DND-41 (cell line): ENCODE measurements around the gene NUP160.
"Not testable (repeated sequence)": the region's sequence is repeated elsewhere in the genome, so short reads cannot be mapped to it uniquely, and the experiment has no call there.

ENCODE experiments used
- ATAC-seq: fragments of 200-7000 bp; cut with Tn5 transposase; 3 replicates; pipeline ENCODE4 v1.9.1; 2021; ENCODE audit warnings: low read depth; ENCODE audit not compliant: insufficient read depth
- DNase-seq: peaks from one replicate; pipeline ENCODE4 v3.0.0-alpha.2; 2020
- H2AFZ ChIP-seq: 2 replicates; pipeline ENCODE4 v1.6.0; 2012; ENCODE audit warnings: low read depth, low read length
- H3K27ac ChIP-seq: 2 replicates; pipeline ENCODE4 v1.5.1; 2012; ENCODE audit warnings: low read length, inconsistent platforms
- H3K27me3 ChIP-seq: fragments of 200-600 bp; sonication (generic); 2 replicates; pipeline ENCODE4 v1.6.0; 2012; ENCODE audit warnings: low read length, mild to moderate bottlenecking, inconsistent platforms; ENCODE audit not compliant: insufficient read depth, poor library complexity
- H3K36me3 ChIP-seq: 2 replicates; pipeline ENCODE4 v1.5.1; 2012; ENCODE audit warnings: low read length, inconsistent platforms; ENCODE audit not compliant: insufficient read depth
- H3K4me1 ChIP-seq: 2 replicates; pipeline ENCODE4 v1.5.1; 2012; ENCODE audit warnings: mild to moderate bottlenecking, low read length; ENCODE audit not compliant: insufficient read depth
- H3K4me2 ChIP-seq: 2 replicates; pipeline ENCODE4 v1.6.0; 2012; ENCODE audit warnings: mild to moderate bottlenecking, moderate library complexity, low read length, inconsistent platforms; ENCODE audit not compliant: insufficient read depth
- H3K4me3 ChIP-seq, 2 experiments: fragments of 200-600 bp in 1 of 2; shearing (Covaris generic) in 1 of 2; 2 replicates each; pipeline ENCODE4 v1.5.1; 2012 to 2016; ENCODE audit warnings: inconsistent platforms in 2 of 2, low read length in 2 of 2, mild to moderate bottlenecking in 2 of 2, low read depth in 1 of 2, moderate library complexity in 1 of 2
- H3K79me2 ChIP-seq: 2 replicates; pipeline ENCODE4 v1.6.0; 2012; ENCODE audit warnings: low read length, inconsistent platforms; ENCODE audit not compliant: insufficient read depth
- H3K9ac ChIP-seq: 2 replicates; pipeline ENCODE4 v1.6.0; 2012; ENCODE audit warnings: low read depth, mild to moderate bottlenecking, inconsistent platforms, low read length, moderate library complexity
- H3K9me3 ChIP-seq: 2 replicates; pipeline ENCODE4 v1.5.1; 2012; ENCODE audit warnings: low read length, moderate library complexity, mild to moderate bottlenecking, inconsistent platforms; ENCODE audit not compliant: insufficient read depth, severe bottlenecking
- H4K20me1 ChIP-seq: 2 replicates; pipeline ENCODE4 v1.6.0; 2012; ENCODE audit warnings: low read length; ENCODE audit not compliant: insufficient read depth
- EZH2 ChIP-seq: IDR thresholded peaks from 3 replicates; pipeline ENCODE4 v1.6.1; 2012; ENCODE audit warnings: borderline replicate concordance, low read depth, mild to moderate bottlenecking, moderate library complexity, low read length, inconsistent platforms; ENCODE audit not compliant: severe bottlenecking
- TF ChIP-seq, protein P1 (sequence below): IDR thresholded peaks from 2 replicates; pipeline ENCODE4 v1.5.1; 2012; ENCODE audit warnings: borderline replicate concordance, low read length, moderate library complexity, mild to moderate bottlenecking; ENCODE audit not compliant: poor library complexity, severe bottlenecking; ENCODE audit errors: extremely low read depth

The NUP160 gene

GRCh38 chr11:47870404-47870803 is 22.3 kb upstream of the NUP160 start:
- TF ChIP-seq, protein P1, sequence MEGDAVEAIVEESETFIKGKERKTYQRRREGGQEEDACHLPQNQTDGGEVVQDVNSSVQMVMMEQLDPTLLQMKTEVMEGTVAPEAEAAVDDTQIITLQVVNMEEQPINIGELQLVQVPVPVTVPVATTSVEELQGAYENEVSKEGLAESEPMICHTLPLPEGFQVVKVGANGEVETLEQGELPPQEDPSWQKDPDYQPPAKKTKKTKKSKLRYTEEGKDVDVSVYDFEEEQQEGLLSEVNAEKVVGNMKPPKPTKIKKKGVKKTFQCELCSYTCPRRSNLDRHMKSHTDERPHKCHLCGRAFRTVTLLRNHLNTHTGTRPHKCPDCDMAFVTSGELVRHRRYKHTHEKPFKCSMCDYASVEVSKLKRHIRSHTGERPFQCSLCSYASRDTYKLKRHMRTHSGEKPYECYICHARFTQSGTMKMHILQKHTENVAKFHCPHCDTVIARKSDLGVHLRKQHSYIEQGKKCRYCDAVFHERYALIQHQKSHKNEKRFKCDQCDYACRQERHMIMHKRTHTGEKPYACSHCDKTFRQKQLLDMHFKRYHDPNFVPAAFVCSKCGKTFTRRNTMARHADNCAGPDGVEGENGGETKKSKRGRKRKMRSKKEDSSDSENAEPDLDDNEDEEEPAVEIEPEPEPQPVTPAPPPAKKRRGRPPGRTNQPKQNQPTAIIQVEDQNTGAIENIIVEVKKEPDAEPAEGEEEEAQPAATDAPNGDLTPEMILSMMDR = no peak
- TF ChIP-seq EZH2 = no peak
- DNase-seq (no peak), ATAC-seq (no peak)
- Histone ChIP-seq H2AFZ (no peak overlapping the region), H4K20me1 (no peaks in the 10 kb centered on the region), H3K9ac (no peak overlapping the region), H3K27me3 (peaks cover 7% of the 10 kb centered on the region), H3K9me3 (peaks cover 8% of the 10 kb centered on the region), H3K36me3 (no peaks in the 10 kb centered on the region), H3K79me2 (no peaks in the 10 kb centered on the region), H3K4me2 (no peak overlapping the region), H3K4me1 (no peaks in the 10 kb centered on the region), H3K27ac (no peak overlapping the region), H3K4me3 (no peak overlapping the region)

- H3K9ac ChIP-seq = no peak overlapping the region
- no peaks in the 10 kb centered on the region for H3K79me2 ChIP-seq
- H3K27me3 ChIP-seq = peaks cover 7% of the 10 kb centered on the region
- no peaks in the 10 kb centered on the region for H4K20me1 ChIP-seq
- H3K36me3 ChIP-seq = no peaks in the 10 kb centered on the region
- H3K4me1 ChIP-seq = no peaks in the 10 kb centered on the region
- no peak for TF ChIP-seq EZH2
- TF ChIP-seq, protein P1 = no peak
- ATAC-seq (no peak), DNase-seq (no peak)
- H3K4me3 ChIP-seq = no peak overlapping the region
- no peak overlapping the region for H3K27ac ChIP-seq
- no peak overlapping the region for H2AFZ ChIP-seq
- H3K4me2 ChIP-seq = no peak overlapping the region
- H3K9me3 ChIP-seq = peaks cover 2% of the 10 kb centered on the region
These were observed 21.6 kb upstream of the NUP160 start for GRCh38 chr11:47869544-47870393.

DNA sequence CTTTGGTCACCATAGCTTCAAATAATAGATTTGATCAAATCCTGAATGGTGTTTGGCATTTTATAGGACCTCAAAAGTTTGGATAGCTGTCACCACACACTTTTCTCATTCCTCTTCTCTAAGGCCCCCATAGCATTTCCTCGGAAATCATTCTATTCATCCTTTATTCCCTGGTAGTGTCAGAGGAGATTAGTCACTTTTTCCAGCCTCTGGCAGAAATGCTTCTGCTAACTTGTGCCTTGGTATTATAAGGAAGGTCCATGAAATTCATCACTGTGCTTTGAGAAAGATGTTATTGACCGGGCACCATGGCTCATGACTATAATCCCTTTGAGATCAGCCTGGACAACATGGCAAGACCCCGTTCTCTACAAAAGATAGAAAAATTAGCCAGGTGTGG is 19.7 kb upstream of the NUP160 start:
- ATAC-seq (no peak), DNase-seq (no peak)
- H4K20me1 ChIP-seq = no peaks in the 10 kb centered on the region
- H3K27ac ChIP-seq = no peak overlapping the region
- H3K4me1 ChIP-seq = peaks cover 12% of the 10 kb centered on the region
- no peak overlapping the region for H3K4me2 ChIP-seq
- TF ChIP-seq, protein P1 = no peak
- TF ChIP-seq EZH2 = no peak
- H2AFZ ChIP-seq = no peak overlapping the region
- no peak overlapping the region for H3K4me3 ChIP-seq
- no peaks in the 10 kb centered on the region for H3K9me3 ChIP-seq
- no peaks in the 10 kb centered on the region for H3K36me3 ChIP-seq
- H3K27me3 ChIP-seq = peaks cover 7% of the 10 kb centered on the region
- H3K9ac ChIP-seq = no peak overlapping the region
- H3K79me2 ChIP-seq = no peaks in the 10 kb centered on the region

GRCh38 chr11:47866892-47867291 is 18.7 kb upstream of the NUP160 start:
- not testable (repeated sequence) for H3K9ac ChIP-seq, H3K4me2 ChIP-seq, ATAC-seq, H2AFZ ChIP-seq, H3K27ac ChIP-seq, H3K9me3 ChIP-seq, DNase-seq, H3K27me3 ChIP-seq, H3K36me3 ChIP-seq, H4K20me1 ChIP-seq, H3K79me2 ChIP-seq, H3K4me3 ChIP-seq
- H3K4me1 ChIP-seq = peaks cover 21% of the 10 kb centered on the region
